ENCODE data around the gene HCFC2.
A peak's percentile ranks its signal among the peaks of the same experiment; 100 is the strongest.

The HCFC2 gene

GRCh38 chr12:104121001-104121400 lies 56.7 kb downstream of the HCFC2 start:
- DNase-seq: no peak

GRCh38 chr12:104122298-104122697 lies 58.0 kb downstream of the HCFC2 start:
- no peak for DNase-seq

DNA sequence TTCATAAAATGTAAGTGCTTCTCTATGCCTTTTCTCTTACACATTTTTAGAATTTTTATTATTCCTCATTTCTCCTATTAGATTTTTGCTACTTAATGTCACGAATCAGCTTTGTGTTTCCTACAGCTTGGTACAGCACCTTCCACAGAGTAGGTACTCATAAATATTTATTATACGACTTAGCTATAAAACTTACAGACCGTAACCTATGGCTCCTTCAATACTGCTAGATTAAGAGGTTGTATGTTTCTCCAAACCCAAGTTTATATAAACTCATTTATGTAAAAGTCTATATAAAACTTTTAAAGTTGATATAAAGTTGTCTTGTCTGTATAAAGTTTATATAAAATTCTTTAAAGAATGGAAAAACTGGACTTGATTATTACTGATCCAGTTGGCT lies 62.2 kb downstream of the HCFC2 start:
- no peak for DNase-seq

DNA sequence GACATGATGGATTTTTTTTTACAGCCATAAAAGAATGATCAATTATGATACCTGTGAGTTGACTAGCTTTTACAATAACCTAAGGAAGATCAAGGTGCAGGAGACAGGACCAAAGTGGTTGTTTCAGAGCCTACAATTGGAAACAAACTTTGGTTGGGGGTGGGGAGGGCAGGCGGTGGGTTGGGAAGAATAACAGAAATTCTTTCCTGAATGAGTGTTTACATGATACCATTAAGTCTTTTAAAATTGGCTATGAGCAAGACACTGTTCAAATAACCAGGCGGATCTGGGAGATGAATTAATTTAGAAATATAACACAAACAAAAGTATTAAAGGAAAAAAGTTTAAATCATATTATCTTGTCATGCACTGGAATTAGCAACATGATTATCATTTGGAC lies 66.4 kb downstream of the HCFC2 start:
- no peak for DNase-seq

GRCh38 chr12:104131609-104132008 lies 67.3 kb downstream of the HCFC2 start:
- DNase-seq: no peak

- DNase-seq: peak in 2 of 14 donors; percentile 2
Observed at GRCh38 chr12:104132351-104132956, 68.1 kb downstream of the HCFC2 start.

GRCh38 chr12:104133321-104133720 lies 69.0 kb downstream of the HCFC2 start:
- DNase-seq: no peak

GRCh38 chr12:104133866-104134265 lies 69.5 kb downstream of the HCFC2 start:
- no peak for DNase-seq

GRCh38 chr12:104134882-104135281 lies 70.6 kb downstream of the HCFC2 start:
- DNase-seq: no peak

GRCh38 chr12:104136577-104136976 lies 72.2 kb downstream of the HCFC2 start:
- DNase-seq: no peak

- peak in 10 of 14 donors; percentile 14 to 66 (median 27) for DNase-seq
Observed at GRCh38 chr12:104137001-104137901, 72.9 kb downstream of the HCFC2 start.

DNA sequence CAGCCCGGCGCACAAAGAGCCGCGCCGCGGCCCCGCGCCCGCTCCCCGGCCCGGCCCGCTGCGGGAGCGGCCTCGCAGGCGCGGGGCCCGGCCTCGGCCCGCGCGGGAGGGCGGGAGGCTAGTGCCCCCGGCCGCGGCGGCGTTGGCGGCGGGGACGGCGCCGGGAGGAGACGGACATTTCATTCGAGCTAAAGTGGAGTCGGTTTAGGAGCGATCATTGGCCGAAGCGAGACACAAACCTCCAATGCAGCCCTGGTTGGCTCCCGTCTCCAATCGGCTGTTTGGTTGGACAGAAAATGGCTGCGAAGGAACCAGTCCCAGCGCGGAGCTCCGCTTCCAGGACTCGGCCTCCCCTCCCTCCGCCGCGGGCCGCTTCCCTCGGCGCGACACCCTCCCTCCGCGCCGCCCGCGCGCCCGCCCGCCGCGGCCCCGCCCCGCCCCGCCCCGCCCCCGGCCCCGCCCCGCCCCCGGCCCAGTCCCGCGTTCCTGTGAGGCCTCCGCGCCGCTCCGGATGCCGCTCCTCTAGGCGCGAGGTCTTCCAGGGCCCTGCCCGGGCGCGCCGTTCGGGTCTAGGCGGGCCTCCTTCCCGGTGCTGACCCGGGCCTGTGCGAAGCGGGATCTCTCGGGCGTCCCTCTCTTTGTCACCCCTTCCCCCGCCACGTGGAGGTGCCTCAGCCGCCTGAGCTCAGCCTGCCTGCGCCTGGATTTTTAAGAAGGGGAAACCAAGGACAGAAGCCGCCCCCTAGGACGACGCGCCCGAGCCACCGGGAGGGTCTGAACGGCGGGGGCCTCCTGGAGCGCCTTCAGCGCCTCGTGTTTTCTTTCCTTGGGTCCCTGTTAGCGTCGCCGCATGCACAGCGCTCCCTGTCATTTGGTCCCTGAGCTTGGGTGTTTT lies 73.8 kb downstream of the HCFC2 start, which contains the start of gene NFYB:
Gene NFYB, minus strand, starts transcription at position 309 of the 895 bp plus-strand sequence. CDS start 2,757 bp downstream, outside the sequence.
- DNase-seq: peak; percentile 49 to 98 (median 89)

DNA sequence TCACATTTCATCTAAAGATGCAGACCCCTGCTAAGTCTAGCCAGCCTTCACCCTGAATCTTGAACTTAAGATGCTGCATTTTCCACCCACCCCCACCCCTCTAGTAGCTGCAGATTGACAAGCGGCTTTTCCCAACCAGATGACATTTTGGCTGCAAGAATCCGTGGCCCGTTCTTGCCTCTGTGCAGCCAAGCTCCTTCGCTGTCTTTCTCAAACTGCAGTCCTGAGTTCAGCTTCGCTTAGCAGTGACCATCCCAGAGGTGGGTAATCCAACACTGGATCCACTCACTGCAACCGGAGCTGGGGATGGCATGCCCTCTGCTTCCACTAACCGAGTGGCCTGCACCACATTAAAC lies 74.4 kb downstream of the HCFC2 start:
- DNase-seq: peak in 4 of 14 donors; percentile 28 to 45 (median 30)

GRCh38 chr12:104142543-104142942 lies 78.2 kb downstream of the HCFC2 start:
- DNase-seq: no peak

GRCh38 chr12:104143002-104143401 lies 78.7 kb downstream of the HCFC2 start:
- no peak for DNase-seq

DNA sequence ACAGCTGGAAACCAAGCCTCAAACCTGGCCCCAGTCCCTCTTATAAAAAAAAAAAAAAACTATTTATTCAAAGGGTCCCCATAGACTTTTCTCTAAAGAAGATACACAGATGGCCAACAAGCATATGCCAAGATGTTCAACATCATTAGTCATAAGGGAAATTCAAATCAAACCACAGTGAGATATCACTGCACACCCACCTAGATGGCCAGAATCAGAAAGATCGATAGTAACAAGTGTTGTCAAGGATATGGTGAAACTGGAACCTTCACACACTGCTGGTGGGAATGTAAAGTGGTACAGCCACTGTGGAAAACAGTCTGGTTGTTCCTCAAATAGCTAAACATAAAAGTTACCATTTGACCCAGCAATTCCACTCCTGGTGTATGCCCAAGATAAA lies 79.6 kb downstream of the HCFC2 start:
- DNase-seq: no peak

DNA sequence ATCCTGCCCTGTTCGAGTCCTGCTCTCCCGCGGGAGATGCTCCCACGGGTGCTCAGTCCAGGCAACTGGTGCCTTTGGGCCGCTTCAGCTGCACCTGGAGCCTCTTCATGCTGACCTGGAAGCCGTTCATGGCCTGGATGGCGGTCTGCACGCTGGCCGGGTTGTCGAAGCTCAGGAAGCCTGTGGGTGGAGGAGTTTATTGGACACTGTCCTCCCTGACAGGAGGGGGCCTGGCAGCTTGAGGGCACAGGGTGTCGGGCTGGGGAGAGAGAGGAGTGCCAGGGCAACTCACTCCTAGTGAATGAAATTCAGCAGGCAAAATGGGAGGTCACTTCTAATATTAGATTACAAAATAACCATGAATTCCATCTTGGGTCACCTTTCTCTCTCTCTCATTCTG lies 83.0 kb downstream of the HCFC2 start:
- DNase-seq: no peak

GRCh38 chr12:104150416-104150815 lies 86.1 kb downstream of the HCFC2 start:
- no peak for DNase-seq

- no peak for DNase-seq
Observed at GRCh38 chr12:104152685-104153241, 88.4 kb downstream of the HCFC2 start.

DNA sequence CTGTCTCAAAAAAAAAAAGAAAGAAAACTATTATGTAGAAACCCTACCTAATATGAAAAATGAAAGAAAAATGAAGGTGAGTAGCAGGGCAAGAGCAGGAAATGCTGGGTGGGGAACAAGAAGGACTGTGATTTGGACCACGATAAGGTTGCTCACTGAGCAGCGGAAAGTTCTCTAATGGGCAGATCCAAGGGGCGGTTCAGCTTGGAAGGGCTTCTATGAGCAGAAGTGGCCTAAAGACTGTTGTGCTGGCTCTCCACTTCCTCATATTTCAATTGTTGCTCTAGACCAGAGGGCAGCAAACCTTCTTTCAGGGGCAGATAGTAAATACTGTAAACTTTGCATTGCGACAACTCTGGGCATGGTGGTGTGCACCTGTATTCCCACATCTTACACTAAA lies 90.0 kb downstream of the HCFC2 start:
- no peak for DNase-seq

DNA sequence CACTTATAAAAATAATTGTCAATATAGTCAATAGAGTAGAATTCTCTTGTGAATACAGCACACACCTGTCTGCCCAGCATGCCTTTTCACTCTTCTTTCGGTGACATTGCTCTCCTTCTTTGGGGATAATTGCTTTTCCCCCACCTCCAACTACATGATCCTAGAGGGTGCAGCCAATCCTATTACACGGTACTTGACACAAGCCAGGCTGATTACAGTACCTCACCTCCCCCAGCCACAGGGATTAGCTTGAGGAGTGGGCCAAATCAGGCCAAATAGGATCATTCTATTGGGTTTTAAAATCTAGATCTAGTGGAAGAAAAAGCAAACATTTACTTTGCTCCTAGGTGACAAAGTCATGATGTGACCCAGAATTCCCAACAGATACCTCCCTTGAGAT lies 90.5 kb downstream of the HCFC2 start:
- no peak for DNase-seq

Data from C1 segment of cervical spinal cord (tissue), 14 donors.